PC-9 (cell line): Measurements from ENCODE around the gene DAAM1. TPM values are rescaled to one million over a fixed set of nuclear protein-coding genes. Genes with fewer than 3 reads are reported as not detected.

ENCODE experiments used
- BruUV-seq: library from RNA; stranded (reverse); fragments of 400-500 nt; replicated peaks from 2 replicates; lab custom pipeline; 2021; lab: Mats Ljungman, UMichigan
- CTCF ChIA-PET: fragments of 300-600 bp; sonication (Branson Sonifier 250); formaldehyde crosslinking; loops from one replicate; lab custom pipeline; 2022; ENCODE audit warnings: antibody characterized with exemption; lab: Charles Lee
- POLR2A ChIA-PET: fragments of 300-600 bp; sonication (Branson Sonifier 250); formaldehyde crosslinking; loops from one replicate; lab custom pipeline; 2022; ENCODE audit warnings: antibody characterized with exemption; ENCODE audit not compliant: unreplicated experiment; lab: Charles Lee
- DNase-seq, 2 experiments: peaks; one replicate each; pipeline versions ENCODE4 v3.0.0 to v3.0.0-alpha.2; 2015 to 2022; ENCODE audit warnings: mixed read lengths in 1 of 2
- H2AFZ ChIP-seq: fragments of 200-600 bp; sonication (generic); 2 replicates; pipeline ENCODE4 v1.8.1; 2017; ENCODE audit warnings: antibody characterized with exemption
- H3F3A ChIP-seq: fragments of 200-600 bp; sonication (generic); 2 replicates; pipeline ENCODE4 v1.8.1; 2017; ENCODE audit warnings: antibody characterized with exemption, mild to moderate bottlenecking, low read depth; ENCODE audit not compliant: insufficient read depth
- H3K27ac ChIP-seq: fragments of 200-600 bp; sonication (generic); 2 replicates; pipeline ENCODE4 v1.6.1; 2016; ENCODE audit warnings: mixed run types
- H3K27me3 ChIP-seq: fragments of 200-600 bp; sonication (generic); 2 replicates; pipeline ENCODE4 v1.6.1; 2016; ENCODE audit warnings: low read depth, mixed run types; ENCODE audit not compliant: insufficient read depth
- H3K36me3 ChIP-seq: fragments of 200-600 bp; sonication (generic); 2 replicates; pipeline ENCODE4 v1.6.1; 2016; ENCODE audit warnings: low read depth, mixed run types
- H3K4me1 ChIP-seq: fragments of 200-600 bp; sonication (generic); replicated peaks from 2 replicates; pipeline ENCODE4 v1.6.1; 2016; ENCODE audit warnings: mixed run types; ENCODE audit not compliant: insufficient read depth
- H3K4me2 ChIP-seq: fragments of 200-600 bp; sonication (generic); 2 replicates; pipeline ENCODE4 v1.6.1; 2017; ENCODE audit warnings: mixed run types
- H3K4me3 ChIP-seq: fragments of 200-600 bp; sonication (generic); 2 replicates; pipeline ENCODE4 v1.6.1; 2016; ENCODE audit warnings: mixed run types
- H3K79me2 ChIP-seq: fragments of 200-600 bp; sonication (generic); 2 replicates; pipeline ENCODE4 v1.6.1; 2017; ENCODE audit warnings: low read depth, mixed run types
- H3K9me2 ChIP-seq: fragments of 200-600 bp; sonication (generic); 2 replicates; pipeline ENCODE4 v1.8.1; 2017; ENCODE audit warnings: mild to moderate bottlenecking; ENCODE audit not compliant: insufficient read depth
- H3K9me3 ChIP-seq: fragments of 200-600 bp; sonication (generic); 2 replicates; pipeline ENCODE4 v1.8.1; 2016; ENCODE audit warnings: low read depth; ENCODE audit not compliant: insufficient read depth
- H4K20me1 ChIP-seq: fragments of 200-600 bp; sonication (generic); 2 replicates; pipeline ENCODE4 v1.8.1; 2017; ENCODE audit not compliant: insufficient read depth
- EZH2 ChIP-seq: fragments of 200-600 bp; sonication (generic); IDR thresholded peaks from 2 replicates; pipeline ENCODE4 v1.8.0; 2017; ENCODE audit warnings: antibody characterized with exemption, low read depth
- intact Hi-C: fragments of 100-400 bp; cut with micrococcal nuclease; formaldehyde crosslinking; loops from one replicate; pipeline ENCODE4 v1.10.0; 2022; ENCODE audit not compliant: unreplicated experiment
- total RNA-seq: library from RNA; stranded (reverse); gene quantifications from 2 replicates; pipeline ENCODE4 v1.2.3, GENCODE V29; 2021
- TF ChIP-seq, protein P1 (sequence below): fragments of 200-600 bp; sonication (generic); conservative IDR thresholded peaks from 2 replicates; pipeline ENCODE4 v1.6.1; 2017; ENCODE audit warnings: mixed run types, antibody characterized with exemption, mild to moderate bottlenecking, moderate library complexity

The DAAM1 gene
- total RNA-seq, 1 experiment from 2014 or later: 70.7 TPM

- Histone ChIP-seq H3K9me3 (peaks cover 6% of the 10 kb centered on the region; the same call in 1 of the 2 replicates), H3K4me2 (peak overlapping the region; percentile 35), H3K4me3 (no peak overlapping the region), H3K9me2 (no peaks in the 10 kb centered on the region), H3K4me1 (peaks cover 59% of the 10 kb centered on the region), H3F3A (peaks cover 39% of the 10 kb centered on the region), H3K27me3 (no peaks in the 10 kb centered on the region), H3K36me3 (no peaks in the 10 kb centered on the region), H3K27ac (peak overlapping the region; percentile 79), H2AFZ (no peak overlapping the region), H3K79me2 (0 out of 2 replicates have a peak, but pooled peaks cover 4% of the 10 kb centered on the region), H4K20me1 (no peaks in the 10 kb centered on the region)
- POLR2A ChIA-PET: interaction anchor here (0.6 kb wide), 1 partner anchor 8 kb away, joined by 5 read pairs; no protein-coding TSS in a partner anchor
- TF ChIP-seq, protein P1, sequence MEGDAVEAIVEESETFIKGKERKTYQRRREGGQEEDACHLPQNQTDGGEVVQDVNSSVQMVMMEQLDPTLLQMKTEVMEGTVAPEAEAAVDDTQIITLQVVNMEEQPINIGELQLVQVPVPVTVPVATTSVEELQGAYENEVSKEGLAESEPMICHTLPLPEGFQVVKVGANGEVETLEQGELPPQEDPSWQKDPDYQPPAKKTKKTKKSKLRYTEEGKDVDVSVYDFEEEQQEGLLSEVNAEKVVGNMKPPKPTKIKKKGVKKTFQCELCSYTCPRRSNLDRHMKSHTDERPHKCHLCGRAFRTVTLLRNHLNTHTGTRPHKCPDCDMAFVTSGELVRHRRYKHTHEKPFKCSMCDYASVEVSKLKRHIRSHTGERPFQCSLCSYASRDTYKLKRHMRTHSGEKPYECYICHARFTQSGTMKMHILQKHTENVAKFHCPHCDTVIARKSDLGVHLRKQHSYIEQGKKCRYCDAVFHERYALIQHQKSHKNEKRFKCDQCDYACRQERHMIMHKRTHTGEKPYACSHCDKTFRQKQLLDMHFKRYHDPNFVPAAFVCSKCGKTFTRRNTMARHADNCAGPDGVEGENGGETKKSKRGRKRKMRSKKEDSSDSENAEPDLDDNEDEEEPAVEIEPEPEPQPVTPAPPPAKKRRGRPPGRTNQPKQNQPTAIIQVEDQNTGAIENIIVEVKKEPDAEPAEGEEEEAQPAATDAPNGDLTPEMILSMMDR: no peak
- TF ChIP-seq EZH2: no peak
- CTCF ChIA-PET: no interaction called here
- peak in 1 of 2 experiments; percentile 78 for DNase-seq
- BruUV-seq: no TSS peak
- intact Hi-C loops: loop anchor here (2.0 kb wide), 1 partner anchor 163 kb away; no protein-coding TSS in a partner anchor
Measured at GRCh38 chr14:59281609-59282377, 93.3 kb downstream of the DAAM1 start.

- Histone ChIP-seq H3K9me2 (0 out of 2 replicates have a peak, but pooled peaks cover under 1% of the 10 kb centered on the region), H4K20me1 (no peaks in the 10 kb centered on the region), H3K9me3 (peaks cover 6% of the 10 kb centered on the region; the same call in 1 of the 2 replicates), H3K36me3 (no peaks in the 10 kb centered on the region), H3K27ac (peak overlapping the region; percentile 79), H3K4me2 (peak overlapping the region; percentile 35), H3K79me2 (no peaks in the 10 kb centered on the region), H3K27me3 (no peaks in the 10 kb centered on the region), H3K4me3 (no peak overlapping the region), H2AFZ (no peak overlapping the region), H3K4me1 (peaks cover 58% of the 10 kb centered on the region), H3F3A (peaks cover 39% of the 10 kb centered on the region)
- TF ChIP-seq EZH2: no peak
- TF ChIP-seq, protein P1: no peak
- ChIA-PET POLR2A (interaction anchor here (0.6 kb wide), 1 partner anchor 9 kb away, joined by 5 read pairs; no protein-coding TSS in a partner anchor), CTCF (no interaction called here)
- DNase-seq: peak in 1 of 2 experiments; percentile 75
- no TSS peak for BruUV-seq
- intact Hi-C loops: loop anchor here (2.0 kb wide), 1 partner anchor 162 kb away; no protein-coding TSS in a partner anchor
Measured at GRCh38 chr14:59282378-59282765, 93.9 kb downstream of the DAAM1 start.

DNA sequence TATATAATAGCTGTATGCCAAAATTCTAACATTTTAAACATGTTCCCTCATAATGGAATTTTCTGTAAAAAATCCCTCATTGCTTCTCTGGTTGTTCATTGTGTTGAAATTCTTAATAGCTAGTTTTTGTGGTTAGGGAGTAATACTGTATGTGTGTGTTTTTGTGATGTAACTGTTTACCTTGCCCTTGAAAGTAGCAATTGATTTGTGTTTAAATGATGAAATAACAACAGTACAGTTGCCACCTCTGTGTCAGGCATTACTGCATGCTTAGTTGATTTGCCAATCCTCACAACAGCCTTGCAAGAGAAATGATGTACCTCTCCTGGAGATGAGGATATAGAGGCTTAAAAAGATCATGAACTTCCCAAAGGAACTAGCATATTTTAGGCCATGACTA is 94.9 kb downstream of the DAAM1 start:
- Histone ChIP-seq H3K36me3 (no peaks in the 10 kb centered on the region), H2AFZ (no peak overlapping the region), H3K9me3 (peaks cover 6% of the 10 kb centered on the region; the same call in 1 of the 2 replicates), H3F3A (peaks cover 34% of the 10 kb centered on the region), H3K27ac (peak overlapping the region; percentile 79), H3K27me3 (no peaks in the 10 kb centered on the region), H3K4me1 (peaks cover 50% of the 10 kb centered on the region), H4K20me1 (no peaks in the 10 kb centered on the region), H3K4me2 (peak overlapping the region; percentile 35), H3K79me2 (no peaks in the 10 kb centered on the region), H3K9me2 (0 out of 2 replicates have a peak, but pooled peaks cover 3% of the 10 kb centered on the region), H3K4me3 (no peak overlapping the region)
- DNase-seq: peak in 1 of 2 experiments; percentile 90
- no TSS peak for BruUV-seq
- no peak for TF ChIP-seq EZH2
- TF ChIP-seq, protein P1: no peak
- POLR2A ChIA-PET: no interaction called here
- intact Hi-C loops: loop anchor here (2.0 kb wide), 1 partner anchor 161 kb away; no protein-coding TSS in a partner anchor
- CTCF ChIA-PET: no interaction called here
